GM18499 (cell line): ENCODE data around the gene OR5B2.
"Not testable (repeated sequence)": the region's sequence is repeated elsewhere in the genome, so short reads cannot be mapped to it uniquely, and the experiment has no call there.

Experiments used
- ATAC-seq: cut with Tn5 transposase; IDR thresholded peaks from one replicate; pipeline ENCODE4 v1.9.1; 2021; ENCODE audit warnings: moderate number of reproducible peaks; ENCODE audit not compliant: insufficient read depth, unreplicated experiment

The OR5B2 gene

GRCh38 chr11:58428021-58428420, at the start of gene OR5B2:
OR5B2 (minus strand) TSS chr11:58428121; CDS start chr11:58423261, 4,860 bp downstream.
- no peak for ATAC-seq

GRCh38 chr11:58471892-58472291, 44.0 kb upstream of the OR5B2 start:
- no peak for ATAC-seq

- ATAC-seq, result no peak
Measured at GRCh38 chr11:58466293-58466692, 38.4 kb upstream of the OR5B2 start.

GRCh38 chr11:58465690-58466089, 37.8 kb upstream of the OR5B2 start:
- no peak for ATAC-seq

GRCh38 chr11:58451585-58451984, 23.7 kb upstream of the OR5B2 start:
- ATAC-seq, result no peak

GRCh38 chr11:58446294-58446693, 18.4 kb upstream of the OR5B2 start:
- no peak for ATAC-seq

GRCh38 chr11:58444300-58444699, 16.4 kb upstream of the OR5B2 start:
- no peak for ATAC-seq

GRCh38 chr11:58442136-58442535, 14.2 kb upstream of the OR5B2 start, which contains the start of gene OR5B12:
OR5B12 (minus strand) TSS chr11:58442236; CDS start chr11:58440151, 2,085 bp downstream.
- no peak for ATAC-seq

GRCh38 chr11:58438486-58438885, 10.6 kb upstream of the OR5B2 start:
- ATAC-seq, result no peak

GRCh38 chr11:58434217-58434616, 6.3 kb upstream of the OR5B2 start:
- ATAC-seq, result no peak

GRCh38 chr11:58433638-58434203, 5.8 kb upstream of the OR5B2 start:
- peak; percentile 89 for ATAC-seq

- no peak for ATAC-seq
Measured at GRCh38 chr11:58429273-58429672, 1.4 kb upstream of the OR5B2 start.

- no peak for ATAC-seq
Measured at GRCh38 chr11:58406774-58407173, 21.1 kb downstream of the OR5B2 start, which contains the start of gene OR5B3. OR5B3 (minus strand) TSS chr11:58406874; CDS start chr11:58403409, 3,465 bp downstream.

GRCh38 chr11:58399622-58400021, 28.3 kb downstream of the OR5B2 start:
- not testable (repeated sequence) for ATAC-seq

- no peak for ATAC-seq
Measured at GRCh38 chr11:58395581-58395980, 32.3 kb downstream of the OR5B2 start.

GRCh38 chr11:58394195-58394594, 33.7 kb downstream of the OR5B2 start:
- ATAC-seq, result no peak

GRCh38 chr11:58392746-58393145, 35.2 kb downstream of the OR5B2 start:
- ATAC-seq, result no peak

- no peak for ATAC-seq
Measured at GRCh38 chr11:58391879-58392278, 36.0 kb downstream of the OR5B2 start.

- ATAC-seq, result no peak
Measured at GRCh38 chr11:58390551-58391063, 37.3 kb downstream of the OR5B2 start.
